ENCODE results near the gene RPL13A. TPM values are rescaled to one million over a fixed set of nuclear protein-coding genes. Genes with fewer than 3 reads are reported as not detected.

RPL13A gene
- total and polyA plus RNA-seq, 2 donors from 2014 or later: 2,090 to 3,309 TPM

DNA sequence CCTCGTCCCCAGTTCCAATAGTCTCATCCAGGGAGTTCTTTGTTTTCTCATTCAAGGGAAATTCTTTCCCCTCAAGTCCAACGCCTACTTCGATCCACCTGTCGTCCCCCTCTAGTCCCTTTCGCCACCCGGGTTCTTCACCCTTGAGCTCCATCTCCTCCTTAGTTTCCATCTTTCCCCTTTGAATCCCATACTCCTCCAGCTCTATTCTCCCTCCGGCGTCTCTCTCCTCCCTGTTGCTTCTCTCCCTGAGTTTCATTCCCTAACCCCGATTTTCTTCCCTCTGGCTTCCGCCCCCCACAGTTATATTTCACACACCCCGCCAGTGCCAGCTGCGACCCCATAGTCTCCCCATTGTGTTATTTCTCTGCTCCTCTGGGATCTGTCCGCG lies 45.5 kb upstream of the RPL13A start:
- Histone ChIP-seq H3K4me3 (ENCODE audit: low read length in 3 of 3) (no peak overlapping the region), H3K27me3 (ENCODE audit: control insufficient read depth, insufficient read depth, low read length) (peaks cover 40% of the 10 kb centered on the region), H3K9ac (ENCODE audit: low read length in 3 of 3) (no peak overlapping the region), H3K27ac (ENCODE audit: low read depth in 2 of 2, low read length in 2 of 2) (no peak overlapping the region), H3K9me3 (ENCODE audit: control insufficient read depth in 2 of 3, insufficient read depth in 1 of 3, low read length in 3 of 3) (no peaks in the 10 kb centered on the region), H3K4me1 (ENCODE audit: control insufficient read depth in 2 of 3, insufficient read depth in 2 of 3, low read depth in 1 of 3, low read length in 3 of 3) (peaks cover 0 to 2% (median 0%) of the 10 kb centered on the region in 3 donors), H3K36me3 (ENCODE audit: control insufficient read depth in 2 of 3, insufficient read depth in 3 of 3, low read length in 3 of 3) (peaks cover 0 to 4% (median 0%) of the 10 kb centered on the region in 3 donors)
- intact Hi-C loops (cut with DNase I): loop anchor here (10.0 kb wide), 1 partner anchor 47 kb away; no protein-coding TSS in a partner anchor
- FAIRE-seq (no peak), DNase-seq (no peak)
- TF ChIP-seq CTCF (IDR thresholded peaks at IDR 0.05; ENCODE audit: borderline replicate concordance, extremely low read depth, insufficient read depth): no peak

DNA sequence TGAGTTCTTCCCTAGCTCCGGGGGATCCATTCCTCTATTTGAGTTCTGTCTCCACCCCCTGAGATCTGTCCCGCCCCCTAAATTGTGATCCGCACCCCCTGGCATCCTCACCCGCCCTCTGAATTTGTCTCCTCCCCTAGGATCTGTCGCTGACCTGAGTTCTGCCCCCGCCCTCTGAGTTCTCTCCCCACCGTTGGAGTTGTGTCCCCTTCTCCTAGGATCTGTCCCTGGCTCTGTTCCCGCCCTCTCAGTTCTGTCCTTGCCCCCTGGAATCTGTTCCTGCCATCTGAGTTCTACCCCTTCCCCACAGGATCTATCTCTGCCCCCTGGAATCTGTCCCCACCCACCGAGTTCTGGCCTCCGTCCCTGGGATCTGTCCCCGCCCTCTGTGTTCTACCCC lies 45.1 kb upstream of the RPL13A start:
- Histone ChIP-seq H3K27me3 (ENCODE audit: control insufficient read depth, insufficient read depth, low read length) (peaks cover 38% of the 10 kb centered on the region), H3K36me3 (ENCODE audit: control insufficient read depth in 2 of 3, insufficient read depth in 3 of 3, low read length in 3 of 3) (peaks cover 0 to 4% (median 0%) of the 10 kb centered on the region in 3 donors), H3K4me3 (ENCODE audit: low read length in 3 of 3) (no peak overlapping the region), H3K9ac (ENCODE audit: low read length in 3 of 3) (no peak overlapping the region), H3K4me1 (ENCODE audit: control insufficient read depth in 2 of 3, insufficient read depth in 2 of 3, low read depth in 1 of 3, low read length in 3 of 3) (peaks cover 0 to 2% (median 0%) of the 10 kb centered on the region in 3 donors), H3K9me3 (ENCODE audit: control insufficient read depth in 2 of 3, insufficient read depth in 1 of 3, low read length in 3 of 3) (no peaks in the 10 kb centered on the region), H3K27ac (ENCODE audit: low read depth in 2 of 2, low read length in 2 of 2) (no peak overlapping the region)
- FAIRE-seq (no peak), DNase-seq (no peak)
- intact Hi-C loops (cut with DNase I): loop anchor here (10.0 kb wide), 1 partner anchor 48 kb away; no protein-coding TSS in a partner anchor
- TF ChIP-seq CTCF (IDR thresholded peaks at IDR 0.05; ENCODE audit: borderline replicate concordance, extremely low read depth, insufficient read depth): no peak

DNA sequence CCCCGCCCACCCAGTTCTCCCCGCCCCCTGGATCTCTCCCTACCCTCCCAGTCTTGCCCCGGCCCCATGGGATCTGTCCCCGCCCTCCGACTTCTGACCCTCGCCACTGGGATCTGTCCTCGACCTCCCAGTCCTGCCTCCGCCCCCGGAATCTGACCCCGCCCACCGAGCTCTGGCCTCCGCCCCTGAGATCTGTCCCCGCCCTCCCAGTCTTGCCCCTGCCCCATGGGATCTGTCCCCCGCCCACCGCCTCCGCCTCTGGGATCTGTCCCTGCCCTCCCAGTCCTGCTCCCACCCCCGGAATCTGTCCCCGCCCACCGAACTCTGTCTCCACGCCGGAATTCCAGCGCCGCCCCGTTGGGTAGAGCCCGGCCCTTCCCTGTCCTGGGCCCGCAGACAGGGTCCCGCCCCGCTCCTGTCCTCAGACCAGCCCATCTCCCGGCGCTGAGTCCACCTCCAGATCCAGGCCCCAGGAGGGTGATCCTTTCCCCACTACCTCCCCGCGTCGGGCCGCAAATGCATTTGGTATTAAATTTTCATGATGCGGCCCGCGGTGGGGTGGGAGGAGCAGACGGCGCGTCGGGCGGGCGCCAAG lies 44.5 kb upstream of the RPL13A start:
- DNase-seq (peak; percentile 90 to 98 (median 95)), FAIRE-seq (no peak)
- intact Hi-C loops (cut with DNase I): loop anchor here (10.0 kb wide), 1 partner anchor 48 kb away; no protein-coding TSS in a partner anchor
- H3K36me3 ChIP-seq (ENCODE audit: control insufficient read depth in 2 of 3, insufficient read depth in 3 of 3, low read length in 3 of 3): peaks cover 0 to 4% (median 0%) of the 10 kb centered on the region in 3 donors
- no peak for TF ChIP-seq CTCF (IDR thresholded peaks at IDR 0.05; ENCODE audit: borderline replicate concordance, extremely low read depth, insufficient read depth)
- H3K27ac ChIP-seq (ENCODE audit: low read depth in 2 of 2, low read length in 2 of 2): peak overlapping the region; percentile 74 to 78
- H3K9me3 ChIP-seq (ENCODE audit: control insufficient read depth in 2 of 3, insufficient read depth in 1 of 3, low read length in 3 of 3): no peaks in the 10 kb centered on the region
- H3K4me1 ChIP-seq (ENCODE audit: control insufficient read depth in 2 of 3, insufficient read depth in 2 of 3, low read depth in 1 of 3, low read length in 3 of 3): peaks cover 0 to 2% (median 0%) of the 10 kb centered on the region in 3 donors
- H3K9ac ChIP-seq (ENCODE audit: low read length in 3 of 3): peak overlapping the region in 2 of 3 donors; percentile 27 to 37
- H3K27me3 ChIP-seq (ENCODE audit: control insufficient read depth, insufficient read depth, low read length): peaks cover 33% of the 10 kb centered on the region
- H3K4me3 ChIP-seq (ENCODE audit: low read length in 3 of 3): peak overlapping the region; percentile 51 to 63 (median 58)
